Measurements from ENCODE around the gene ALDH16A1.

DNA sequence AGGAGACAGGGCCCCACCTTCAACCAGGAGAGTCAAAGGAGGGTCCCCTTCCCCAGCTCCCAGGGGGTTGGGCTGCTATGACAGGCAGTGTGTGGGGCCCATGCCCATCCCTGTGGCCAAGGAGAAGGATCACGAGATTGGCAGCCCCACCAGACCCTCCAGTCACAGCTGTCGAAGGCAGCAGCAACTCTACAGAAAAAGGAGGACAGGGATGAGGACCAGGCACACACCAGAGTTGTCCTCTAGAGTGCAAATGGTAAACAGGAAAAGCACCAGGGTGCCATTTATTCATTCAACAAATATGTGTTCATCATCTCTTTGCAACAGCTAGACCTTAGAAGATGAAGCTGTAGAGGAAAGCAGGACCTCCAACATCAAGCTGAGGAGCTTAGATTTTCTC is 33.9 kb upstream of the ALDH16A1 start:
- TF ChIP-seq, protein P1, sequence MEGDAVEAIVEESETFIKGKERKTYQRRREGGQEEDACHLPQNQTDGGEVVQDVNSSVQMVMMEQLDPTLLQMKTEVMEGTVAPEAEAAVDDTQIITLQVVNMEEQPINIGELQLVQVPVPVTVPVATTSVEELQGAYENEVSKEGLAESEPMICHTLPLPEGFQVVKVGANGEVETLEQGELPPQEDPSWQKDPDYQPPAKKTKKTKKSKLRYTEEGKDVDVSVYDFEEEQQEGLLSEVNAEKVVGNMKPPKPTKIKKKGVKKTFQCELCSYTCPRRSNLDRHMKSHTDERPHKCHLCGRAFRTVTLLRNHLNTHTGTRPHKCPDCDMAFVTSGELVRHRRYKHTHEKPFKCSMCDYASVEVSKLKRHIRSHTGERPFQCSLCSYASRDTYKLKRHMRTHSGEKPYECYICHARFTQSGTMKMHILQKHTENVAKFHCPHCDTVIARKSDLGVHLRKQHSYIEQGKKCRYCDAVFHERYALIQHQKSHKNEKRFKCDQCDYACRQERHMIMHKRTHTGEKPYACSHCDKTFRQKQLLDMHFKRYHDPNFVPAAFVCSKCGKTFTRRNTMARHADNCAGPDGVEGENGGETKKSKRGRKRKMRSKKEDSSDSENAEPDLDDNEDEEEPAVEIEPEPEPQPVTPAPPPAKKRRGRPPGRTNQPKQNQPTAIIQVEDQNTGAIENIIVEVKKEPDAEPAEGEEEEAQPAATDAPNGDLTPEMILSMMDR (IDR thresholded peaks at IDR 0.05; ENCODE audit: poor library complexity) = no peak
- TF ChIP-seq EZH2phosphoT487 (IDR thresholded peaks at IDR 0.05; ENCODE audit: low read depth, severe bottlenecking, unreplicated experiment) (no peak), EZH2 (IDR thresholded peaks at IDR 0.05; ENCODE audit: borderline replicate concordance) (no peak)
